Spleen (tissue), 11 donors: ENCODE results near the gene HECW1. TPM values are rescaled to one million over a fixed set of nuclear protein-coding genes. Genes with fewer than 3 reads are reported as not detected.

ENCODE experiments used
- DNase-seq: peaks from one replicate; pipeline ENCODE4 v3.0.0-alpha.2; 2020
- H3K27ac ChIP-seq, 8 donors: fragments of 200-600 bp; sonication (generic) in 7 of 8; 1 replicate in 4 of 8; 2 replicates in 4 of 8; pipeline versions ENCODE4 v1.5.0 to v1.8.0; 2016 to 2021; ENCODE audit warnings: inconsistent platforms in 4 of 8, mild to moderate bottlenecking in 4 of 8, moderate library complexity in 1 of 8
- H3K27me3 ChIP-seq, 7 donors: fragments of 200-600 bp; sonication (generic) in 6 of 7; replicated peaks in 1 of 7; 1 replicate in 4 of 7; 2 replicates in 3 of 7; pipeline versions ENCODE4 v1.5.0 to v1.8.0; 2016 to 2021; ENCODE audit warnings: inconsistent platforms in 3 of 7, mild to moderate bottlenecking in 1 of 7
- H3K36me3 ChIP-seq, 6 donors: fragments of 200-600 bp; sonication (generic) in 5 of 6; 1 replicate in 4 of 6; 2 replicates in 2 of 6; pipeline versions ENCODE4 v1.5.0 to v1.8.0; 2016 to 2021; ENCODE audit warnings: inconsistent platforms in 2 of 6
- H3K4me1 ChIP-seq, 6 donors: fragments of 200-600 bp; sonication (generic) in 5 of 6; 1 replicate in 3 of 6; 2 replicates in 3 of 6; pipeline versions ENCODE4 v1.5.0 to v1.8.0; 2016 to 2021; ENCODE audit warnings: inconsistent platforms in 3 of 6
- H3K4me3 ChIP-seq, 8 donors: fragments of 200-600 bp; sonication (generic) in 7 of 8; 1 replicate in 4 of 8; 2 replicates in 4 of 8; pipeline versions ENCODE4 v1.5.0 to v1.8.0; 2016 to 2021; ENCODE audit warnings: inconsistent platforms in 4 of 8, mild to moderate bottlenecking in 4 of 8, moderate library complexity in 2 of 8
- H3K9me3 ChIP-seq, 8 donors: fragments of 200-600 bp; sonication (generic) in 7 of 8; 1 replicate in 4 of 8; 2 replicates in 4 of 8; pipeline versions ENCODE4 v1.5.0 to v1.8.0; 2016 to 2021; ENCODE audit warnings: inconsistent platforms in 4 of 8
- POLR2A ChIP-seq, 3 donors: fragments of 450-650 bp; IDR thresholded peaks; one replicate each; pipeline ENCODE4 v1.5.1; 2017; ENCODE audit warnings: antibody characterized with exemption in 3 of 3, mild to moderate bottlenecking in 1 of 3
- POLR2AphosphoS5 ChIP-seq, 3 donors: sonication (generic); formaldehyde crosslinking; IDR thresholded peaks; one replicate each; pipeline ENCODE4 v1.5.1; 2017; ENCODE audit warnings: antibody characterized with exemption in 3 of 3
- WGBS, 5 donors: extraction: QIAGEN DNeasy Blood & Tissue Kit in 3 of 5; methylation state at CpG; one replicate each; pipeline versions ENCODE4 v1.1.5 to v1.1.7; 2013 to 2018; 5-methylcytosine and 5-hydroxymethylcytosine counted together
- intact Hi-C: fragments of 100-400 bp; cut with DNase I; formaldehyde crosslinking; loops from one replicate; pipeline ENCODE4 v1.15.0; 2023; ENCODE audit warnings: low total_unique reads
- polyA plus RNA-seq, 3 donors: library from polyadenylated mRNA; stranded (reverse); fragments of 200-250 nt; gene quantifications; one replicate each; pipeline ENCODE4 v1.2.1, GENCODE V29; 2013
- total RNA-seq, 7 donors: library from RNA; depleted of rRNA in 3 of 7; stranded (reverse); fragments of >200 nt in 3 of 7; fragmentation: NEBNext Ultra II Directional in 4 of 7; extraction: Animal tissue kit (Norgen Biotek cat#: 25700) in 4 of 7; gene quantifications; one replicate each; pipeline versions ENCODE4 v1.1.0 to v1.2.1, GENCODE V29; 2016 to 2021
- TF ChIP-seq, protein P1 (sequence below), 11 experiments: fragments of 200-600 bp in 7 of 11; fragments of 450-650 bp in 4 of 11; sonication (generic) in 4 of 11; IDR thresholded peaks in 8 of 11; conservative IDR thresholded peaks in 3 of 11; 1 replicate in 7 of 11; 2 replicates in 4 of 11; pipeline versions ENCODE4 v1.4.0 to v1.8.0; 2016 to 2021; ENCODE audit warnings: antibody characterized with exemption in 11 of 11, inconsistent platforms in 4 of 11, mild to moderate bottlenecking in 1 of 11
- donor health status: healthy with polysubstance abuse.
- donor health status: DM: no; HTN: no; CAD: no; lungs with moderate emphysema.
- donor health status: DM: no; HTN: no; CAD: no.
- donor health status: Bipolar disorder and iron deficiency.
- donor health status: healthy.
- donor health status: DM: no; HTN: no; CAD: no.
- donor health status: DM: yes; HTN: yes; CAD: no.

HECW1 gene
- total and polyA plus RNA-seq, 10 donors: 0.03 to 1.5 (median 0.40) TPM; not detected in 1

DNA sequence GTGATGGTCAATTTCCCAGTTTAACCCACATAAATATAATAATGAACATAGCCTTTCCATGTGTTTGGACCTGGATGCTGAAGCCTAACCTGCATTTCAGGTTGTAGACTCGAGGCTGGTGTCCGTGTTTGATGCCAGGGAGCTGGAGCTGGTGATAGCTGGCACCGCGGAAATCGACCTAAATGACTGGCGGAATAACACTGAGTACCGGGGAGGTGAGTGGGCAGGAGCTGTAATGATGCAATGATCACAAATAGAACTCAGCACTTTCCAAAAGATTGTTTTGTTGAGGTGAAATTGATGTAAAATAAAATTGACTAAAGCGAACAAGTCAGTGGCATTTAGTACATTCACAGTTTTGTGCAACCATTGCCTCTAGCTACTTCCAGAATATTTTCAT is 439.7 kb downstream of the HECW1 start:
- no peaks in the 10 kb centered on the region for H3K36me3 ChIP-seq
- DNase-seq: no peak
- H3K4me1 ChIP-seq: no peaks in the 10 kb centered on the region
- no peak overlapping the region for H3K27ac ChIP-seq
- WGBS, 5 donors: 81 to 96% (median 91%) methylated on average over 8 of the region's 8 CpGs
- H3K4me3 ChIP-seq: no peak overlapping the region
- TF ChIP-seq POLR2A (IDR thresholded peaks at IDR 0.05) (no peak), POLR2AphosphoS5 (IDR thresholded peaks at IDR 0.05) (no peak)
- TF ChIP-seq, protein P1, sequence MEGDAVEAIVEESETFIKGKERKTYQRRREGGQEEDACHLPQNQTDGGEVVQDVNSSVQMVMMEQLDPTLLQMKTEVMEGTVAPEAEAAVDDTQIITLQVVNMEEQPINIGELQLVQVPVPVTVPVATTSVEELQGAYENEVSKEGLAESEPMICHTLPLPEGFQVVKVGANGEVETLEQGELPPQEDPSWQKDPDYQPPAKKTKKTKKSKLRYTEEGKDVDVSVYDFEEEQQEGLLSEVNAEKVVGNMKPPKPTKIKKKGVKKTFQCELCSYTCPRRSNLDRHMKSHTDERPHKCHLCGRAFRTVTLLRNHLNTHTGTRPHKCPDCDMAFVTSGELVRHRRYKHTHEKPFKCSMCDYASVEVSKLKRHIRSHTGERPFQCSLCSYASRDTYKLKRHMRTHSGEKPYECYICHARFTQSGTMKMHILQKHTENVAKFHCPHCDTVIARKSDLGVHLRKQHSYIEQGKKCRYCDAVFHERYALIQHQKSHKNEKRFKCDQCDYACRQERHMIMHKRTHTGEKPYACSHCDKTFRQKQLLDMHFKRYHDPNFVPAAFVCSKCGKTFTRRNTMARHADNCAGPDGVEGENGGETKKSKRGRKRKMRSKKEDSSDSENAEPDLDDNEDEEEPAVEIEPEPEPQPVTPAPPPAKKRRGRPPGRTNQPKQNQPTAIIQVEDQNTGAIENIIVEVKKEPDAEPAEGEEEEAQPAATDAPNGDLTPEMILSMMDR (IDR thresholded peaks at IDR 0.05 in 8 of 11, conservative IDR thresholded peaks at IDR 0.05 in 3 of 11): no peak
- intact Hi-C loops: no loop called here
- peaks cover 0 to 3% (median 2%) of the 10 kb centered on the region in 8 donors for H3K9me3 ChIP-seq
- H3K27me3 ChIP-seq: peaks cover 0 to 7% (median 0%) of the 10 kb centered on the region in 7 donors

DNA sequence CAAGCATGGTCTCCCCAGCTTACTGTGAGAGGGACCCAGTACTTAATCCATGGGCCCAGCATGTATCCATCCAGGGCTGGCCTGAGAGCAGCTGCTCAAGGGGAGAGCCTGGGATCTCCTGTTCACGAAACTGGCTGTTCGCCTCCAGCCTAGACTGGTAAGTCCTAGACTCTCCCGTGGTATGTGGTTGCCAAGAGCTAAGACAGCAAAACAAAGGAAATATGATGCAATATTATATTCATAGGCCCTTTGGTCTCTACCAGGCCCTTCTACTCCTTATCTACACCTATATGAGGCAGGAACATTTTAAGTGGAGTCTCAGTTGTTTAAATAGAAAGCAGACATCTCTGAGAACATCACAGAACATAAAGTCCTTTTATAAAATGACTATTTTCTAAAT is 441.6 kb downstream of the HECW1 start:
- TF ChIP-seq, protein P1 (IDR thresholded peaks at IDR 0.05 in 8 of 11, conservative IDR thresholded peaks at IDR 0.05 in 3 of 11): no peak
- TF ChIP-seq POLR2A (IDR thresholded peaks at IDR 0.05): no peak
- no peak for TF ChIP-seq POLR2AphosphoS5 (IDR thresholded peaks at IDR 0.05)
- Histone ChIP-seq H3K27me3 (peaks cover 0 to 7% (median 0%) of the 10 kb centered on the region in 7 donors), H3K9me3 (no peaks in the 10 kb centered on the region), H3K27ac (no peak overlapping the region), H3K36me3 (no peaks in the 10 kb centered on the region), H3K4me3 (no peak overlapping the region), H3K4me1 (no peaks in the 10 kb centered on the region)
- intact Hi-C loops: no loop called here
- DNase-seq: no peak
- 55 to 76% (median 68%) methylated on average over 3 of the region's 3 CpGs for WGBS, 5 donors

DNA sequence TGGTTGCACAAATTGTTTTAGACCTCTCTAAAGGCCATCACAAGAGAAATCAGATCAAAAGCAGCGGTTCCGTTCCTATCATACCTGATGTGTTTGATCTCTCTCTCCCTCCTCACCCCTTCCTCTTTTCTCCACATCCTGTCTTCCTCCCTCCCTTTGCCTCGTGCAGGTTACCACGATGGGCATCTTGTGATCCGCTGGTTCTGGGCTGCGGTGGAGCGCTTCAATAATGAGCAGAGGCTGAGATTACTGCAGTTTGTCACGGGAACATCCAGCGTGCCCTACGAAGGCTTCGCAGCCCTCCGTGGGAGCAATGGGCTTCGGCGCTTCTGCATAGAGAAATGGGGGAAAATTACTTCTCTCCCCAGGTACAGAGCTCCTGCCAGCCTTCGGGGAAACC is 442.0 kb downstream of the HECW1 start:
- no peak overlapping the region for H3K4me3 ChIP-seq
- H3K27ac ChIP-seq: no peak overlapping the region
- peaks cover 0 to 7% (median 0%) of the 10 kb centered on the region in 7 donors for H3K27me3 ChIP-seq
- no peak for DNase-seq
- TF ChIP-seq, protein P1 (IDR thresholded peaks at IDR 0.05 in 8 of 11, conservative IDR thresholded peaks at IDR 0.05 in 3 of 11): no peak
- TF ChIP-seq POLR2A (IDR thresholded peaks at IDR 0.05) (no peak), POLR2AphosphoS5 (IDR thresholded peaks at IDR 0.05) (no peak)
- 81 to 84% (median 83%) methylated on average over 15 of the region's 15 CpGs for WGBS, 5 donors
- no peaks in the 10 kb centered on the region for H3K9me3 ChIP-seq
- no peaks in the 10 kb centered on the region for H3K36me3 ChIP-seq
- H3K4me1 ChIP-seq: no peaks in the 10 kb centered on the region
- intact Hi-C loops: no loop called here

DNA sequence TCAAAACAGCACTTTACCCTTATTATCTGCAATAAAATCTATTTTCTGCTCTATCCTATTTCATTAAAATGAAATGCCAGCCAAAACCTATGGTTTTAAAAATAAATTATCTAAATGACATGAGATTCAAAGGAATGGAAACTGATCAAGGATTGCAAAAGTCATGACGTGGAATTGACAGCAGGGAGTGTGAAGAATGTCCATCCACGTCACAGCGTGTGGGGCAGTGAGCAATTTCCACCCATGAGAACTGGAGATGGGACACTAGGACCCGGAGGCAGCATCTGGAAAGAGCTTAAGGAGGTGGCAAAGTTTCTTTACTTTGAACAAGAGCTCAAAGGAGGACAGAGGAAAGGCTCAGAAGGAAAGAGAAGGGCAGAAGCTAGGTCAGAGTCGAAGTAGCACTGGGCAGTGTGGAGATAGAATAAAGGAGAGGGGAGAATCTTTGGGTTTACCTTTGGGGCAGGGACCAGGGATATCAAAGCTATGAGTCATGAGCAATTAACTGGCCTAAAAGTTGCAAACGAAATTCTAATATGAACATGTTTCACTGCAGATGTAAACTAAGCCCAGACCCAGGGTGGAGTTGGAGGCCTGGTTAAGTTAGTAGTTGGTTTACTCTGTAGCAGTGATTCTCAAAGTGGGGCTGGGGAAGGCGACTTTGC is 445.5 kb downstream of the HECW1 start:
- DNase-seq: no peak
- 76 to 89% (median 86%) methylated on average over 7 of the region's 7 CpGs for WGBS, 5 donors
- intact Hi-C loops: no loop called here
- H3K9me3 ChIP-seq: no peaks in the 10 kb centered on the region
- H3K27me3 ChIP-seq: peaks cover 0 to 11% (median 0%) of the 10 kb centered on the region in 7 donors
- no peaks in the 10 kb centered on the region for H3K36me3 ChIP-seq
- H3K27ac ChIP-seq: no peak overlapping the region
- H3K4me1 ChIP-seq: no peaks in the 10 kb centered on the region
- H3K4me3 ChIP-seq: no peak overlapping the region
- TF ChIP-seq POLR2A (IDR thresholded peaks at IDR 0.05) (no peak), POLR2AphosphoS5 (IDR thresholded peaks at IDR 0.05) (no peak)
- TF ChIP-seq, protein P1 (IDR thresholded peaks at IDR 0.05 in 8 of 11, conservative IDR thresholded peaks at IDR 0.05 in 3 of 11): no peak
